ENCODE data around the gene NDUFA7.

The NDUFA7 gene

GRCh38 chr19:8321067-8321985 lies at the start of gene NDUFA7, which contains the start of gene RPS28:
TSS of gene NDUFA7 (minus strand) at chr19:8321375. CDS start at chr19:8321358, 17 bp downstream.
TSS of gene RPS28 (plus strand) at chr19:8321496. CDS start at chr19:8321531, 35 bp downstream.
- Histone ChIP-seq H3K36me3 (ENCODE audit: control insufficient read depth, insufficient read depth, low read length) (peaks cover 27% of the 10 kb centered on the region), H3K9me3 (ENCODE audit: control insufficient read depth, insufficient read depth, low read depth, low read length) (no peaks in the 10 kb centered on the region), H3K9ac (ENCODE audit: low read length) (peak within 1 kb of the TSS; percentile 90), H3K27ac (ENCODE audit: low read depth, low read length) (peak within 1 kb of the TSS; percentile 94), H3K4me3 (ENCODE audit: low read depth, low read length) (peak within 1 kb of the TSS; percentile 84), H3K4me1 (ENCODE audit: control insufficient read depth, insufficient read depth, low read length) (peaks cover 16% of the 10 kb centered on the region), H3K27me3 (ENCODE audit: control insufficient read depth, insufficient read depth, low read length) (no peaks in the 10 kb centered on the region)

GRCh38 chr19:8370176-8371010 lies 49.2 kb upstream of the NDUFA7 start:
- Histone ChIP-seq H3K9me3 (ENCODE audit: control insufficient read depth, insufficient read depth, low read depth, low read length) (no peaks in the 10 kb centered on the region), H3K27ac (ENCODE audit: low read depth, low read length) (no peak overlapping the region), H3K4me1 (ENCODE audit: control insufficient read depth, insufficient read depth, low read length) (peaks cover 26% of the 10 kb centered on the region), H3K4me3 (ENCODE audit: low read depth, low read length) (no peak overlapping the region), H3K27me3 (ENCODE audit: control insufficient read depth, insufficient read depth, low read length) (peaks cover 12% of the 10 kb centered on the region), H3K36me3 (ENCODE audit: control insufficient read depth, insufficient read depth, low read length) (peaks cover 17% of the 10 kb centered on the region), H3K9ac (ENCODE audit: low read length) (no peak overlapping the region)

GRCh38 chr19:8367327-8368001 lies 46.3 kb upstream of the NDUFA7 start:
- Histone ChIP-seq H3K4me1 (ENCODE audit: control insufficient read depth, insufficient read depth, low read length) (peaks cover 31% of the 10 kb centered on the region), H3K27ac (ENCODE audit: low read depth, low read length) (peak overlapping the region; percentile 66; the same call in 1 of the 2 replicates), H3K4me3 (ENCODE audit: low read depth, low read length) (peak overlapping the region; percentile 44), H3K9me3 (ENCODE audit: control insufficient read depth, insufficient read depth, low read depth, low read length) (no peaks in the 10 kb centered on the region), H3K36me3 (ENCODE audit: control insufficient read depth, insufficient read depth, low read length) (peaks cover 5% of the 10 kb centered on the region; the same call in 1 of the 2 replicates), H3K27me3 (ENCODE audit: control insufficient read depth, insufficient read depth, low read length) (peaks cover 28% of the 10 kb centered on the region), H3K9ac (ENCODE audit: low read length) (peak overlapping the region; percentile 40)

- peaks cover 33% of the 10 kb centered on the region for H3K27me3 ChIP-seq (ENCODE audit: control insufficient read depth, insufficient read depth, low read length)
- H3K4me1 ChIP-seq (ENCODE audit: control insufficient read depth, insufficient read depth, low read length), result peaks cover 31% of the 10 kb centered on the region
- H3K9me3 ChIP-seq (ENCODE audit: control insufficient read depth, insufficient read depth, low read depth, low read length), result no peaks in the 10 kb centered on the region
- H3K27ac ChIP-seq (ENCODE audit: low read depth, low read length), result peak overlapping the region; percentile 66; the same call in 1 of the 2 replicates
- H3K4me3 ChIP-seq (ENCODE audit: low read depth, low read length), result peak overlapping the region; percentile 44; the same call in 1 of the 2 replicates
- H3K9ac ChIP-seq (ENCODE audit: low read length), result peak overlapping the region; percentile 40
- peaks cover 5% of the 10 kb centered on the region; the same call in 1 of the 2 replicates for H3K36me3 ChIP-seq (ENCODE audit: control insufficient read depth, insufficient read depth, low read length)
These were observed 45.8 kb upstream of the NDUFA7 start for GRCh38 chr19:8366961-8367326.

GRCh38 chr19:8366121-8366581 lies 45.0 kb upstream of the NDUFA7 start:
- Histone ChIP-seq H3K9ac (ENCODE audit: low read length) (no peak overlapping the region), H3K27ac (ENCODE audit: low read depth, low read length) (no peak overlapping the region), H3K36me3 (ENCODE audit: control insufficient read depth, insufficient read depth, low read length) (peaks cover 1% of the 10 kb centered on the region; the same call in 1 of the 2 replicates), H3K4me1 (ENCODE audit: control insufficient read depth, insufficient read depth, low read length) (peaks cover 28% of the 10 kb centered on the region), H3K9me3 (ENCODE audit: control insufficient read depth, insufficient read depth, low read depth, low read length) (no peaks in the 10 kb centered on the region), H3K27me3 (ENCODE audit: control insufficient read depth, insufficient read depth, low read length) (peaks cover 37% of the 10 kb centered on the region), H3K4me3 (ENCODE audit: low read depth, low read length) (no peak overlapping the region)

- Histone ChIP-seq H3K4me3 (ENCODE audit: low read depth, low read length) (peak within 1 kb of the TSS; percentile 68), H3K27me3 (ENCODE audit: control insufficient read depth, insufficient read depth, low read length) (peaks cover 37% of the 10 kb centered on the region), H3K9me3 (ENCODE audit: control insufficient read depth, insufficient read depth, low read depth, low read length) (no peaks in the 10 kb centered on the region), H3K4me1 (ENCODE audit: control insufficient read depth, insufficient read depth, low read length) (peaks cover 28% of the 10 kb centered on the region), H3K27ac (ENCODE audit: low read depth, low read length) (no peak within 1 kb of the TSS), H3K9ac (ENCODE audit: low read length) (peak within 1 kb of the TSS; percentile 64), H3K36me3 (ENCODE audit: control insufficient read depth, insufficient read depth, low read length) (no peaks in the 10 kb centered on the region)
These were observed 42.9 kb upstream of the NDUFA7 start, which contains the start of gene ANGPTL4 for GRCh38 chr19:8363803-8364771. TSS of gene ANGPTL4 (plus strand) at chr19:8364155. CDS start at chr19:8364322, 167 bp downstream.

- H3K4me3 ChIP-seq (ENCODE audit: low read depth, low read length), result no peak overlapping the region
- peaks cover 37% of the 10 kb centered on the region for H3K27me3 ChIP-seq (ENCODE audit: control insufficient read depth, insufficient read depth, low read length)
- no peak overlapping the region for H3K27ac ChIP-seq (ENCODE audit: low read depth, low read length)
- H3K9me3 ChIP-seq (ENCODE audit: control insufficient read depth, insufficient read depth, low read depth, low read length), result no peaks in the 10 kb centered on the region
- H3K9ac ChIP-seq (ENCODE audit: low read length), result no peak overlapping the region
- peaks cover 18% of the 10 kb centered on the region for H3K4me1 ChIP-seq (ENCODE audit: control insufficient read depth, insufficient read depth, low read length)
- no peaks in the 10 kb centered on the region for H3K36me3 ChIP-seq (ENCODE audit: control insufficient read depth, insufficient read depth, low read length)
These were observed 41.0 kb upstream of the NDUFA7 start for GRCh38 chr19:8361921-8362793.

- Histone ChIP-seq H3K9ac (ENCODE audit: low read length) (no peak overlapping the region), H3K27me3 (ENCODE audit: control insufficient read depth, insufficient read depth, low read length) (peaks cover 24% of the 10 kb centered on the region)
These were observed 39.0 kb upstream of the NDUFA7 start for GRCh38 chr19:8360196-8360595.

GRCh38 chr19:8358948-8359347 lies 37.8 kb upstream of the NDUFA7 start:
- Histone ChIP-seq H3K27me3 (ENCODE audit: control insufficient read depth, insufficient read depth, low read length) (peaks cover 17% of the 10 kb centered on the region), H3K4me1 (ENCODE audit: control insufficient read depth, insufficient read depth, low read length) (peaks cover 4% of the 10 kb centered on the region; the same call in 1 of the 2 replicates)

More at GRCh38 chr19:8360196-8360595, 39.0 kb upstream of the NDUFA7 start:
- H3K4me1 ChIP-seq (ENCODE audit: control insufficient read depth, insufficient read depth, low read length), result peaks cover 4% of the 10 kb centered on the region; the same call in 1 of the 2 replicates
- H3K27ac ChIP-seq (ENCODE audit: low read depth, low read length), result no peak overlapping the region
- H3K36me3 ChIP-seq (ENCODE audit: control insufficient read depth, insufficient read depth, low read length), result no peaks in the 10 kb centered on the region
- H3K4me3 ChIP-seq (ENCODE audit: low read depth, low read length), result no peak overlapping the region
- H3K9me3 ChIP-seq (ENCODE audit: control insufficient read depth, insufficient read depth, low read depth, low read length), result peaks cover 3% of the 10 kb centered on the region; the same call in 1 of the 2 replicates

More at GRCh38 chr19:8358948-8359347, 37.8 kb upstream of the NDUFA7 start:
- Histone ChIP-seq H3K36me3 (ENCODE audit: control insufficient read depth, insufficient read depth, low read length) (no peaks in the 10 kb centered on the region), H3K27ac (ENCODE audit: low read depth, low read length) (no peak overlapping the region), H3K9me3 (ENCODE audit: control insufficient read depth, insufficient read depth, low read depth, low read length) (peaks cover 3% of the 10 kb centered on the region; the same call in 1 of the 2 replicates), H3K9ac (ENCODE audit: low read length) (no peak overlapping the region), H3K4me3 (ENCODE audit: low read depth, low read length) (no peak overlapping the region)
